K562 (cell line): ENCODE data around the gene EEF1A2. TPM values are rescaled to one million over a fixed set of nuclear protein-coding genes. Genes with fewer than 3 reads are reported as not detected.

ENCODE experiments used
- CBFA2T2 ChIP-seq: fragments of 450-650 bp; conservative IDR thresholded peaks from 2 replicates; pipeline ENCODE4 v1.6.1; 2017; ENCODE audit warnings: mild to moderate bottlenecking
- CHD1 ChIP-seq: fragments of 200-600 bp; sonication (generic); IDR thresholded peaks from one replicate; pipeline ENCODE4 v1.6.1; 2012; ENCODE audit warnings: mild to moderate bottlenecking, moderate library complexity, low read length, inconsistent platforms
- FIP1L1 ChIP-seq: fragments of 200-400 bp; formaldehyde crosslinking; IDR thresholded peaks from 2 replicates; pipeline ENCODE4 v1.6.1; 2018; ENCODE audit warnings: mild to moderate bottlenecking, low read depth, low read length; ENCODE audit not compliant: poor library complexity, severe bottlenecking
- FOXK1 ChIP-seq: sonication (generic); formaldehyde crosslinking; IDR thresholded peaks from 2 replicates; pipeline ENCODE4 v1.8.0; 2022; ENCODE audit warnings: missing genetic modification reagents, mild to moderate bottlenecking, borderline replicate concordance
- MYC ChIP-seq, 2 experiments: fragments of 250-450 bp in 1 of 2; sonication (Bioruptor Pico) in 1 of 2; IDR thresholded peaks; 2 replicates each; pipeline versions ENCODE4 v1.5.1 to v1.6.1; 2012 to 2021; ENCODE audit warnings: low read depth in 2 of 2, borderline replicate concordance in 1 of 2, improper control_type of control experiment in 1 of 2, low read length in 1 of 2, mild to moderate bottlenecking in 1 of 2, moderate library complexity in 1 of 2
- NR0B1 ChIP-seq: fragments of 450-650 bp; IDR thresholded peaks from one replicate; pipeline ENCODE4 v1.6.1; 2018; ENCODE audit warnings: mild to moderate bottlenecking, moderate library complexity; ENCODE audit not compliant: partially characterized antibody
- PHF20 ChIP-seq: fragments of 450-650 bp; IDR thresholded peaks from 2 replicates; pipeline ENCODE4 v1.6.1; 2018; ENCODE audit not compliant: partially characterized antibody
- POLR2H ChIP-seq: IDR thresholded peaks from 2 replicates; pipeline ENCODE4 v1.6.1; 2016; ENCODE audit warnings: missing genetic modification characterization, low read depth, mild to moderate bottlenecking, control low read depth, missing compliant biosample characterization, moderate library complexity
- SP2 ChIP-seq: IDR thresholded peaks from 2 replicates; pipeline ENCODE4 v1.6.1; 2011; ENCODE audit warnings: mild to moderate bottlenecking, low read depth, low read length, moderate library complexity; ENCODE audit not compliant: poor library complexity, severe bottlenecking; ENCODE audit errors: extremely low read depth
- ZNF239 ChIP-seq: fragments of 250-450 bp; sonication (Bioruptor Pico); IDR thresholded peaks from 2 replicates; pipeline ENCODE4 v1.4.0; 2020; ENCODE audit warnings: mild to moderate bottlenecking
- ZNF57 ChIP-seq: fragments of 450-650 bp; formaldehyde crosslinking; IDR thresholded peaks from 2 replicates; pipeline ENCODE4 v1.4.0; 2020; ENCODE audit warnings: mild to moderate bottlenecking, moderate library complexity
- ZNF696 ChIP-seq: fragments of 250-450 bp; sonication (Bioruptor Pico); conservative IDR thresholded peaks from 2 replicates; pipeline ENCODE4 v1.4.0; 2020; ENCODE audit warnings: mild to moderate bottlenecking, moderate library complexity
- polyA plus RNA-seq, 8 experiments: library from polyadenylated mRNA; depleted of rRNA in 4 of 8; stranded (reverse) in 5 of 8; unstranded in 3 of 8; fragments of >200 nt; fragmentation: Nextera tagmentation in 2 of 8; fragmentation: Illumina TruSeq in 1 of 8; extraction: Ambion mirVana in 2 of 8; extraction: Trizol in 1 of 8; gene quantifications; 2 replicates each; pipeline versions ENCODE4 v1.2.1 to v1.2.3, GENCODE V29; 2011 to 2014; ENCODE audit warnings: inconsistent platforms in 1 of 8, missing spikeins in 1 of 8
- total RNA-seq, 7 experiments: library from RNA; depleted of rRNA in 6 of 7; stranded (reverse); fragments of >200 nt in 6 of 7; fragmentation: Illumina TruSeq in 2 of 7; extraction: Trizol in 2 of 7; gene quantifications; 2 replicates each; pipeline versions ENCODE4 v1.2.1 to v1.2.3, GENCODE V29; 2011 to 2021; ENCODE audit warnings: low replicate concordance in 1 of 7
- TF ChIP-seq, protein P1 (sequence below): sonication (generic); formaldehyde crosslinking; IDR thresholded peaks from 2 replicates; pipeline ENCODE4 v1.8.1; 2022; ENCODE audit warnings: missing genetic modification reagents
- TF ChIP-seq, protein P2 (sequence below): fragments of 250-450 bp; sonication (Bioruptor Pico); IDR thresholded peaks from 2 replicates; pipeline ENCODE4 v1.5.0; 2021; ENCODE audit warnings: mild to moderate bottlenecking, borderline replicate concordance
- TF ChIP-seq, protein P3 (sequence below): sonication (generic); formaldehyde crosslinking; IDR thresholded peaks from 2 replicates; pipeline ENCODE4 v1.8.0; 2022; ENCODE audit warnings: mild to moderate bottlenecking, missing genetic modification reagents
- TF ChIP-seq, protein P4 (sequence below), 3 experiments: fragments of 200-800 bp in 1 of 3; fragments of 250-450 bp in 1 of 3; fragments of 450-650 bp in 1 of 3; sonication (Bioruptor Pico) in 1 of 3; sonication (Bioruptor generic) in 1 of 3; formaldehyde crosslinking in 1 of 3; IDR thresholded peaks; 2 replicates each; pipeline versions ENCODE4 v1.6.1 to v1.8.0; 2016 to 2022; ENCODE audit warnings: mild to moderate bottlenecking in 2 of 3, missing genetic modification characterization in 2 of 3, missing compliant biosample characterization in 1 of 3, moderate library complexity in 1 of 3

The EEF1A2 gene
- total and polyA plus RNA-seq, 9 of the 15 experiments (the other 6 are each of a cell fraction or from before 2014, with no cell fraction given) = 0.04 to 29.6 (median 11.5) TPM

DNA sequence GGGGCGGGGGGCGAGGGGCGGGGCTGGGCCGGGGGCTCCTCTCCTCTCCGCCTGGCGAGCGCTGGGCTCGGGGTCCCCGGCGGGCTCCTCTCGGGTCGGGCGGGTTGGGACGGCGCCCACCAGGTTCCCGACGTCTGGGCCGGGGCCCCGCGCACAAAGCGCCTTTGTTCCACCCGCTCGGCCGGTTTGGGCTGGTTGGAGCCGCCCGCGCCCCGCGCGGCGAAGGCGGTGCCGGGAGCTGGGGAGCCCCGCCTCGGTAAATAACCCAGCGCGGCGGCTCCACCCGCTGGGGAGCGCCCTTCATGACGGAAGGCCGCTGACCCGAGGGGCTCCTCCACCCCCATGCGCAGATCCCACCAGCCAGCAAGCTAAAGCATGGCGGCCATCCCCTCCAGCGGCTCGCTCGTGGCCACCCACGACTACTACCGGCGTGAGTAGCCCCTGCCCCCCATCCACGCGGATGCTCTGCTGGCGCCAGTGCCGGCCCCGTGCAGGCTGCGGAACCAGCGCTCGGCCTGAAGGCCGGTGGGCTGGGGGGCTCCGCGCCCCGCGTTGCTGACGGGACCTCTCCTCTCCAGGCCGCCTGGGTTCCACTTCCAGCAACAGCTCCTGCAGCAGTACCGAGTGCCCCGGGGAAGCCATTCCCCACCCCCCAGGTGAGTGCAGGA, 22.2 kb upstream of the EEF1A2 start (continued):
- TF ChIP-seq NR0B1 = no peak
- TF ChIP-seq, protein P1, sequence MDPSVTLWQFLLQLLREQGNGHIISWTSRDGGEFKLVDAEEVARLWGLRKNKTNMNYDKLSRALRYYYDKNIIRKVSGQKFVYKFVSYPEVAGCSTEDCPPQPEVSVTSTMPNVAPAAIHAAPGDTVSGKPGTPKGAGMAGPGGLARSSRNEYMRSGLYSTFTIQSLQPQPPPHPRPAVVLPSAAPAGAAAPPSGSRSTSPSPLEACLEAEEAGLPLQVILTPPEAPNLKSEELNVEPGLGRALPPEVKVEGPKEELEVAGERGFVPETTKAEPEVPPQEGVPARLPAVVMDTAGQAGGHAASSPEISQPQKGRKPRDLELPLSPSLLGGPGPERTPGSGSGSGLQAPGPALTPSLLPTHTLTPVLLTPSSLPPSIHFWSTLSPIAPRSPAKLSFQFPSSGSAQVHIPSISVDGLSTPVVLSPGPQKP = no peak
- TF ChIP-seq, protein P2, sequence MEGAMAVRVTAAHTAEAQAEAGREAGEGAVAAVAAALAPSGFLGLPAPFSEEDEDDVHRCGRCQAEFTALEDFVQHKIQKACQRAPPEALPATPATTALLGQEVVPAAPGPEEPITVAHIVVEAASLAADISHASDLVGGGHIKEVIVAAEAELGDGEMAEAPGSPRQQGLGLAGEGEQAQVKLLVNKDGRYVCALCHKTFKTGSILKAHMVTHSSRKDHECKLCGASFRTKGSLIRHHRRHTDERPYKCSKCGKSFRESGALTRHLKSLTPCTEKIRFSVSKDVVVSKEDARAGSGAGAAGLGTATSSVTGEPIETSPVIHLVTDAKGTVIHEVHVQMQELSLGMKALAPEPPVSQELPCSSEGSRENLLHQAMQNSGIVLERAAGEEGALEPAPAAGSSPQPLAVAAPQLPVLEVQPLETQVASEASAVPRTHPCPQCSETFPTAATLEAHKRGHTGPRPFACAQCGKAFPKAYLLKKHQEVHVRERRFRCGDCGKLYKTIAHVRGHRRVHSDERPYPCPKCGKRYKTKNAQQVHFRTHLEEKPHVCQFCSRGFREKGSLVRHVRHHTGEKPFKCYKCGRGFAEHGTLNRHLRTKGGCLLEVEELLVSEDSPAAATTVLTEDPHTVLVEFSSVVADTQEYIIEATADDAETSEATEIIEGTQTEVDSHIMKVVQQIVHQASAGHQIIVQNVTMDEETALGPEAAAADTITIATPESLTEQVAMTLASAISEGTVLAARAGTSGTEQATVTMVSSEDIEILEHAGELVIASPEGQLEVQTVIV (CRISPR knock-in tag) = no peak
- TF ChIP-seq, protein P3, sequence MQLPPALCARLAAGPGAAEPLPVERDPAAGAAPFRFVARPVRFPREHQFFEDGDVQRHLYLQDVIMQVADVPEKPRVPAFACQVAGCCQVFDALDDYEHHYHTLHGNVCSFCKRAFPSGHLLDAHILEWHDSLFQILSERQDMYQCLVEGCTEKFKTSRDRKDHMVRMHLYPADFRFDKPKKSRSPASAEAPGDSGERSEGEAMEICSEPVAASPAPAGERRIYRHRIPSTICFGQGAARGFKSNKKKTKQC (CRISPR knock-in tag) = peak; percentile 79
- TF ChIP-seq MYC (IDR thresholded peaks at IDR 0.05; ENCODE audit: low read depth, low read length) = peak; percentile 87
- TF ChIP-seq MYC (CRISPR knock-in tag; IDR thresholded peaks at IDR 0.05; ENCODE audit: borderline replicate concordance, low read depth) = peak; percentile 68; the same call in 1 of the 2 replicates
- peak; percentile 59 for TF ChIP-seq FIP1L1
- TF ChIP-seq POLR2H (tag) = peak; percentile 72
- TF ChIP-seq ZNF696 (CRISPR knock-in tag) = no peak
- TF ChIP-seq PHF20 = peak; percentile 44
- TF ChIP-seq SP2 = no peak
- TF ChIP-seq CBFA2T2 = no peak
- TF ChIP-seq ZNF57 (CRISPR knock-in tag) = no peak
- TF ChIP-seq CHD1 = peak; percentile 80
- TF ChIP-seq, protein P4, sequence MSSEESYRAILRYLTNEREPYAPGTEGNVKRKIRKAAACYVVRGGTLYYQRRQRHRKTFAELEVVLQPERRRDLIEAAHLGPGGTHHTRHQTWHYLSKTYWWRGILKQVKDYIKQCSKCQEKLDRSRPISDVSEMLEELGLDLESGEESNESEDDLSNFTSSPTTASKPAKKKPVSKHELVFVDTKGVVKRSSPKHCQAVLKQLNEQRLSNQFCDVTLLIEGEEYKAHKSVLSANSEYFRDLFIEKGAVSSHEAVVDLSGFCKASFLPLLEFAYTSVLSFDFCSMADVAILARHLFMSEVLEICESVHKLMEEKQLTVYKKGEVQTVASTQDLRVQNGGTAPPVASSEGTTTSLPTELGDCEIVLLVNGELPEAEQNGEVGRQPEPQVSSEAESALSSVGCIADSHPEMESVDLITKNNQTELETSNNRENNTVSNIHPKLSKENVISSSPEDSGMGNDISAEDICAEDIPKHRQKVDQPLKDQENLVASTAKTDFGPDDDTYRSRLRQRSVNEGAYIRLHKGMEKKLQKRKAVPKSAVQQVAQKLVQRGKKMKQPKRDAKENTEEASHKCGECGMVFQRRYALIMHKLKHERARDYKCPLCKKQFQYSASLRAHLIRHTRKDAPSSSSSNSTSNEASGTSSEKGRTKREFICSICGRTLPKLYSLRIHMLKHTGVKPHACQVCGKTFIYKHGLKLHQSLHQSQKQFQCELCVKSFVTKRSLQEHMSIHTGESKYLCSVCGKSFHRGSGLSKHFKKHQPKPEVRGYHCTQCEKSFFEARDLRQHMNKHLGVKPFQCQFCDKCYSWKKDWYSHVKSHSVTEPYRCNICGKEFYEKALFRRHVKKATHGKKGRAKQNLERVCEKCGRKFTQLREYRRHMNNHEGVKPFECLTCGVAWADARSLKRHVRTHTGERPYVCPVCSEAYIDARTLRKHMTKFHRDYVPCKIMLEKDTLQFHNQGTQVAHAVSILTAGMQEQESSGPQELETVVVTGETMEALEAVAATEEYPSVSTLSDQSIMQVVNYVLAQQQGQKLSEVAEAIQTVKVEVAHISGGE (CRISPR knock-in tag; IDR thresholded peaks at IDR 0.05) = 0 out of 6 replicates have a peak, but pooled peaks of 1 of the 3 experiments have one; percentile 11
- TF ChIP-seq ZNF239 (CRISPR knock-in tag) = no peak
- TF ChIP-seq FOXK1 = no peak
